K562 (cell line): ENCODE measurements around the gene NRSN2. TPM values are rescaled to one million over a fixed set of nuclear protein-coding genes. Genes with fewer than 3 reads are reported as not detected.

Experiments
- ATAC-seq: fragments of 200-7000 bp; cut with Tn5 transposase; 3 replicates; pipeline ENCODE4 v1.9.1; 2020; ENCODE audit warnings: moderate library complexity
- BruUV-seq: library from RNA; stranded (reverse); fragments of 400-500 nt; replicated peaks from 2 replicates; lab custom pipeline; 2021; lab: Mats Ljungman, UMichigan
- CTCF ChIA-PET: fragments of 300-600 bp; formaldehyde crosslinking; extraction: SDS; loops from one replicate; lab custom pipeline; 2021; ENCODE audit warnings: low intra/inter-chr PET ratio; lab: Yijun Ruan, JAX
- POLR2A ChIA-PET: fragments of 300-600, 350-650 bp; sonication (Branson Sonifier 250); formaldehyde crosslinking; extraction: SDS; loops from one replicate; lab custom pipeline; 2021; ENCODE audit warnings: antibody characterized with exemption, inconsistent platforms; lab: Yijun Ruan, JAX
- DNase-seq, 4 experiments: peaks; one replicate each; pipeline versions ENCODE4 v3.0.0 to v3.0.0-alpha.2; 2011 to 2018; ENCODE audit warnings: low spot score in 3 of 4, mixed read lengths in 3 of 4; ENCODE audit errors: extremely low read depth in 1 of 4
- FAIRE-seq: peaks from 2 replicates; lab custom pipeline; 2011; peaks lifted over from hg19 to GRCh38; lab: Jason Lieb, UNC
- H2AFZ ChIP-seq: 2 replicates; pipeline ENCODE4 v1.6.0; 2011; ENCODE audit warnings: low read depth, low read length, control low read depth, inconsistent platforms
- H3K27ac ChIP-seq: fragments of 200-600 bp; 3 replicates; pipeline ENCODE4 v1.8.0; 2011; ENCODE audit warnings: low read depth, mild to moderate bottlenecking, control low read depth, inconsistent platforms, low read length, moderate library complexity, mixed read lengths; ENCODE audit errors: extremely low read depth
- H3K27me3 ChIP-seq, 2 experiments: fragments of 300-600 bp in 1 of 2; 2 replicates in 1 of 2; 3 replicates in 1 of 2; pipeline versions ENCODE4 v1.6.0 to v1.8.0; 2011; ENCODE audit warnings: inconsistent platforms in 2 of 2, low read length in 2 of 2, mild to moderate bottlenecking in 1 of 2, mixed read lengths in 1 of 2, moderate library complexity in 1 of 2; ENCODE audit not compliant: control insufficient read depth in 2 of 2, insufficient read depth in 2 of 2
- H3K36me3 ChIP-seq: fragments of 300-600 bp; 3 replicates; pipeline ENCODE4 v1.8.0; 2011; ENCODE audit warnings: mild to moderate bottlenecking, low read length, inconsistent platforms; ENCODE audit not compliant: control insufficient read depth, insufficient read depth
- H3K4me1 ChIP-seq, 2 experiments: fragments of 200-600 bp in 1 of 2; replicated peaks in 1 of 2; 2 replicates in 1 of 2; 3 replicates in 1 of 2; pipeline versions ENCODE4 v1.5.1 to v1.8.0; 2011; ENCODE audit warnings: inconsistent platforms in 2 of 2, low read length in 2 of 2, mild to moderate bottlenecking in 1 of 2, mixed read lengths in 1 of 2, moderate library complexity in 1 of 2; ENCODE audit not compliant: control insufficient read depth in 2 of 2, insufficient read depth in 2 of 2
- H3K4me2 ChIP-seq: 2 replicates; pipeline ENCODE4 v1.6.1; 2011; ENCODE audit warnings: low read length, control low read depth, inconsistent platforms, mixed read lengths; ENCODE audit not compliant: insufficient read depth
- H3K4me3 ChIP-seq: fragments of 200-600 bp; sonication (generic), shearing (Covaris generic); 2 replicates; pipeline ENCODE4 v1.5.1; 2016; ENCODE audit warnings: control low read depth, inconsistent platforms
- H3K79me2 ChIP-seq: fragments of 200-600 bp; 3 replicates; pipeline ENCODE4 v1.8.0; 2011; ENCODE audit warnings: low read length, inconsistent platforms; ENCODE audit not compliant: control insufficient read depth, insufficient read depth
- H3K9ac ChIP-seq, 2 experiments: 2 replicates each; pipeline versions ENCODE4 v1.6.0 to v1.6.1; 2011; ENCODE audit warnings: low read depth in 2 of 2, low read length in 2 of 2, control low read depth in 1 of 2, inconsistent platforms in 1 of 2, mild to moderate bottlenecking in 1 of 2, mixed read lengths in 1 of 2; ENCODE audit not compliant: insufficient read depth in 1 of 2
- H3K9me1 ChIP-seq: one replicate; pipeline ENCODE4 v1.6.0; 2011; ENCODE audit warnings: inconsistent platforms, mild to moderate bottlenecking, low read length, moderate library complexity; ENCODE audit not compliant: control insufficient read depth, insufficient read depth
- H3K9me3 ChIP-seq: replicated peaks from 2 replicates; pipeline ENCODE4 v1.5.1; 2011; ENCODE audit warnings: low read depth, low read length, inconsistent platforms; ENCODE audit not compliant: control insufficient read depth, insufficient read depth
- H4K20me1 ChIP-seq: replicated peaks from 2 replicates; pipeline ENCODE4 v1.6.1; 2011; ENCODE audit warnings: low read length, inconsistent platforms, mixed read lengths; ENCODE audit not compliant: control insufficient read depth, insufficient read depth
- ARNT ChIP-seq, 2 experiments: fragments of 450-650 bp; IDR thresholded peaks; 2 replicates each; pipeline ENCODE4 v1.6.1; 2016; ENCODE audit warnings: mild to moderate bottlenecking in 1 of 2
- BRCA1 ChIP-seq, 2 experiments: fragments of 450-650 bp in 1 of 2; sonication (generic) in 1 of 2; formaldehyde crosslinking in 1 of 2; IDR thresholded peaks; 2 replicates each; pipeline versions ENCODE4 v1.5.0 to v1.6.1; 2017 to 2020; ENCODE audit warnings: mild to moderate bottlenecking in 1 of 2, missing genetic modification reagents in 1 of 2
- EGR1 ChIP-seq: fragments of 450-650 bp; conservative IDR thresholded peaks from 2 replicates; pipeline ENCODE4 v1.6.1; 2017; ENCODE audit warnings: mild to moderate bottlenecking
- ELF4 ChIP-seq: fragments of 450-650 bp; formaldehyde crosslinking; IDR thresholded peaks from 2 replicates; pipeline ENCODE4 v1.4.0; 2022; ENCODE audit warnings: missing genetic modification characterization
- FOXP1 ChIP-seq: sonication (generic); formaldehyde crosslinking; IDR thresholded peaks from 2 replicates; pipeline ENCODE4 v1.8.0; 2022; ENCODE audit warnings: mild to moderate bottlenecking, missing genetic modification reagents
- KAT8 ChIP-seq: fragments of 450-650 bp; IDR thresholded peaks from 2 replicates; pipeline ENCODE4 v1.6.1; 2016; ENCODE audit warnings: low read depth, mild to moderate bottlenecking
- MCM3 ChIP-seq: fragments of 450-650 bp; IDR thresholded peaks from 2 replicates; pipeline ENCODE4 v1.6.1; 2016
- NEUROD1 ChIP-seq: fragments of 150-350 bp; IDR thresholded peaks from 2 replicates; pipeline ENCODE4 v1.6.1; 2014; ENCODE audit warnings: borderline replicate concordance, low read length, low read depth; ENCODE audit not compliant: partially characterized antibody
- NFIC ChIP-seq: fragments of 450-650 bp; IDR thresholded peaks from 2 replicates; pipeline ENCODE4 v1.6.1; 2017; ENCODE audit warnings: mild to moderate bottlenecking, inconsistent platforms
- RFX7 ChIP-seq: fragments of 250-450 bp; sonication (Bioruptor Pico); IDR thresholded peaks from 2 replicates; pipeline ENCODE4 v1.5.1; 2021; ENCODE audit warnings: mild to moderate bottlenecking
- SP2 ChIP-seq: IDR thresholded peaks from 2 replicates; pipeline ENCODE4 v1.6.1; 2011; ENCODE audit warnings: mild to moderate bottlenecking, low read depth, low read length, moderate library complexity; ENCODE audit not compliant: poor library complexity, severe bottlenecking; ENCODE audit errors: extremely low read depth
- ZBTB49 ChIP-seq: sonication (generic); formaldehyde crosslinking; IDR thresholded peaks from 2 replicates; pipeline ENCODE4 v1.8.0; 2022; ENCODE audit warnings: missing genetic modification reagents, mild to moderate bottlenecking, borderline replicate concordance
- ZBTB9 ChIP-seq: fragments of 450-650 bp; formaldehyde crosslinking; IDR thresholded peaks from 2 replicates; pipeline ENCODE4 v1.4.0; 2020; ENCODE audit warnings: mild to moderate bottlenecking, moderate library complexity
- ZNF224 ChIP-seq: sonication (generic); formaldehyde crosslinking; IDR thresholded peaks from 2 replicates; pipeline ENCODE4 v1.8.0; 2022; ENCODE audit warnings: mild to moderate bottlenecking, missing genetic modification reagents
- ZNF586 ChIP-seq: fragments of 450-650 bp; formaldehyde crosslinking; conservative IDR thresholded peaks from 2 replicates; pipeline ENCODE4 v1.4.0; 2020; ENCODE audit warnings: mild to moderate bottlenecking, moderate library complexity
- ZNF75A ChIP-seq: fragments of 450-650 bp; formaldehyde crosslinking; IDR thresholded peaks from 2 replicates; pipeline ENCODE4 v1.4.0; 2020; ENCODE audit warnings: mild to moderate bottlenecking
- ZNF79 ChIP-seq: fragments of 250-450 bp; sonication (Bioruptor Pico); IDR thresholded peaks from 2 replicates; pipeline ENCODE4 v1.4.0; 2020; ENCODE audit warnings: low read depth, mild to moderate bottlenecking, moderate library complexity
- WGBS: fragments of 100-300 bp; shearing (Covaris generic); methylation state at CpG from one replicate; pipeline ENCODE4 v1.1.6; 2016; ENCODE audit warnings: low coverage, mixed read lengths; ENCODE audit not compliant: insufficient coverage; ENCODE audit errors: missing lambda C conversion rate; 5-methylcytosine and 5-hydroxymethylcytosine counted together
- in situ Hi-C: fragments of 300-500 bp; cut with MboI; formaldehyde crosslinking; loops from 4 replicates; pipeline ENCODE4 v1.15.0; 2018; ENCODE audit warnings: inconsistent platforms, mixed read lengths
- intact Hi-C: fragments of 100-400 bp; cut with micrococcal nuclease; formaldehyde crosslinking; loops from 2 replicates; pipeline ENCODE4 v1.14.2; 2022
- polyA plus RNA-seq, 8 experiments: library from polyadenylated mRNA; depleted of rRNA in 4 of 8; stranded (reverse) in 5 of 8; unstranded in 3 of 8; fragments of >200 nt; fragmentation: Nextera tagmentation in 2 of 8; fragmentation: Illumina TruSeq in 1 of 8; extraction: Ambion mirVana in 2 of 8; extraction: Trizol in 1 of 8; gene quantifications; 2 replicates each; pipeline versions ENCODE4 v1.2.1 to v1.2.3, GENCODE V29; 2011 to 2014; ENCODE audit warnings: inconsistent platforms in 1 of 8, missing spikeins in 1 of 8
- total RNA-seq, 7 experiments: library from RNA; depleted of rRNA in 6 of 7; stranded (reverse); fragments of >200 nt in 6 of 7; fragmentation: Illumina TruSeq in 2 of 7; extraction: Trizol in 2 of 7; gene quantifications; 2 replicates each; pipeline versions ENCODE4 v1.2.1 to v1.2.3, GENCODE V29; 2011 to 2021; ENCODE audit warnings: low replicate concordance in 1 of 7

The NRSN2 gene
- total and polyA plus RNA-seq, 9 of the 15 experiments (the other 6 are each of a cell fraction or from before 2014, with no cell fraction given): 7.5 to 29.7 (median 11.1) TPM

GRCh38 chr20:301886-302848 is 44.7 kb upstream of the NRSN2 start:
- intact Hi-C loops (no loop called here), in situ Hi-C loops (no loop called here)
- ATAC-seq (no peak), DNase-seq (no peak), FAIRE-seq (no peak)
- Histone ChIP-seq H3K36me3 (peaks cover 25% of the 10 kb centered on the region; the same call in 2 of the 3 replicates), H3K27ac (no peak overlapping the region), H3K4me3 (no peak overlapping the region), H3K4me1 (peaks cover 10 to 17% of the 10 kb centered on the region in 2 experiments; a peak in 4 of 5 replicates), H2AFZ (no peak overlapping the region), H3K79me2 (peaks cover 40% of the 10 kb centered on the region), H3K4me2 (no peak overlapping the region), H3K9me3 (no peaks in the 10 kb centered on the region), H3K27me3 (no peaks in the 10 kb centered on the region), H4K20me1 (peaks cover 13% of the 10 kb centered on the region), H3K9ac (no peak overlapping the region), H3K9me1 (no peaks in the 10 kb centered on the region)
- 85% methylated on average over 13 of the region's 13 CpGs for WGBS
- ChIA-PET POLR2A (interaction anchor here (0.6 to 1.3 kb wide), 2 partner anchors 20 to 77 kb away, joined by 3 read pairs; no protein-coding TSS in a partner anchor), CTCF (no interaction called here)
- BruUV-seq: no TSS peak
- TF ChIP-seq MCM3 (no peak), ARNT (IDR thresholded peaks at IDR 0.05) (no peak), ZNF586 (no peak), FOXP1 (no peak), NFIC (no peak), NEUROD1 (no peak), ELF4 (CRISPR knock-in tag) (no peak), EGR1 (no peak), BRCA1 (IDR thresholded peaks at IDR 0.05) (no peak), BRCA1 (CRISPR knock-in tag; IDR thresholded peaks at IDR 0.05) (no peak), ZBTB49 (CRISPR knock-in tag) (no peak), KAT8 (no peak), RFX7 (CRISPR knock-in tag) (no peak), ZBTB9 (no peak), ZNF79 (CRISPR knock-in tag) (no peak), ZNF224 (CRISPR knock-in tag) (no peak), ZNF75A (no peak), SP2 (no peak)
